Activated CD8-positive, alpha-beta memory T cell treated with anti-CD3 and anti-CD28 coated beads, Interleukin-2, amount 50 U/mL, for 4 hours (primary cell): ENCODE measurements around the gene RBM23.
"Not testable (repeated sequence)": the region's sequence is repeated elsewhere in the genome, so short reads cannot be mapped to it uniquely, and the experiment has no call there.

Source experiments
- DNase-seq: peaks from one replicate; pipeline ENCODE4 v3.0.0-alpha.2; 2020

Gene RBM23

GRCh38 chr14:22918804-22919600 is at the start of gene RBM23:
TSS of gene RBM23 (minus strand) at chr14:22919149.
- DNase-seq, result peak; percentile 99

- DNase-seq, result no peak
Observed at GRCh38 chr14:22966783-22967269, 47.9 kb upstream of the RBM23 start.

DNA sequence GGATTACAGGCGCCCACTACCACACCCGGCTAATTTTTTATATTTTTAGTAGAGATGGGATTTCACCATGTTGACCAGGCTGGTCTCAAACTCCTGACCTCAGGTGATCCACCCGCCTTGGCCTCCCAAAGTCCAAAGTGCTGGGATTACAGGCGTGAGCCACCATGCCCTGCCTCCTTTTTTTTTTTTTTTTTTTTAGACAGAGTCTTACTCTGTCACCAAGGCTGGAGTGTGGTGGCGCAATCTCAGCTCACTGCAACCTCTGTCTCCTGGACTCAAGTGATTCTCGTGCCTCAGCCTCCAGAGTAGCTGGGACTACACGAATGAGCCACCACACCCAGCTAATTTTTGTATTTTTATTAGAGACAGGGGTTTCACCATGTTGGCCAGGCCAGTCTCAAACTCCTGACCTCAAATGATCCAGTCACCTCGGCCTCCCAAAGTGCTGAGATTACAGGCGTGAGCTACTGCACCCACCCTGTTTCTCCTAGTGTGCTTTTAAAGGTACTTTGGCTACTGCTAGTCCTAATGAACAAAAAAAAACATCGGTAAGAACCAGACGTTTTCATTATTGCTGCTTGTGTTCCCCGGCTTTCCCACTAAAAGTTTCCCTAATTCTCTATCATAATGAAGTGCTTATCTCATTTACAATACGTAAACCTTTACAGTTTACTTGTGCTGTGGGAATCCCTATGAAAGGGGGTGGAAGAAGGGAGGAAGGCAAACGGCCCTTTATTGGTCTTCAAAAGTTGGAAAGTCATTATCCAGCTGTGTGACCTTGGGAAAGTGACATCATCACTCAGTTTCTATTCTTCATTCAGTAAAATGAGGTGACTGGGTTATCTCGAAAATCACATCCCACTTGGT is 47.2 kb upstream of the RBM23 start:
- DNase-seq, result not testable (repeated sequence)

DNA sequence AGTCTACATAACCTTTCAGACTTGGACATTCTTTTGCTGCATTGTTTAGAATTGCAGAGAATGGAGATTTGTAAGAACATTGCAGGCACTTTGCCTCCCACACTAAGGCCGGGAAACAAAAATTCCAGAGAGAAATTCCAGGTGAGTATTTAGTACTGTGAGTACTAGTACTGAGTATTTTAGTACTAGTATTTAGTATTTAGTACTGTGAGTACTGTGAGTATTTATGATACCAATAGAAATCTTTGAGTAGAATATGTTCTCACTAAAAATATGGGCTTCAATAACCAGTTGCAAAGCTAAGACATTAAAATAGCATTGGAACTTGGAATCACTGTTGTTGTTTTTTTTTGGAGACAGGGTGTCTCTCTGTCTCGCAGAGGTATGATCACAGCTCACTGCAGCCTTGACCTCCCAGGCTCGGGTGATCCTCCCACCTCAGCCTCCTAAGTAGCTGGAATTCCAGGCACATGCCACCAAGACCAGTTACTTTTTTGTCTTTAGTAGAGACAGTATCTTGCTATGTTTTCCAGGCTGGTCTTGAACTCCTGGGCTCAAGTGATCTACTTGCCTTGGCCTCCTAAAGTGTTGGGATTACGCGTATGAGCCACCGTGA is 43.2 kb upstream of the RBM23 start:
- DNase-seq, result no peak

GRCh38 chr14:22955702-22956569 is 37.0 kb upstream of the RBM23 start:
- DNase-seq, result no peak

- no peak for DNase-seq
Observed at GRCh38 chr14:22952418-22952817, 33.5 kb upstream of the RBM23 start.

GRCh38 chr14:22951795-22952194 is 32.8 kb upstream of the RBM23 start:
- DNase-seq, result not testable (repeated sequence)

- DNase-seq, result no peak
Observed at GRCh38 chr14:22945642-22946041, 26.7 kb upstream of the RBM23 start.

- DNase-seq, result no peak
Observed at GRCh38 chr14:22939684-22940083, 20.7 kb upstream of the RBM23 start.

DNA sequence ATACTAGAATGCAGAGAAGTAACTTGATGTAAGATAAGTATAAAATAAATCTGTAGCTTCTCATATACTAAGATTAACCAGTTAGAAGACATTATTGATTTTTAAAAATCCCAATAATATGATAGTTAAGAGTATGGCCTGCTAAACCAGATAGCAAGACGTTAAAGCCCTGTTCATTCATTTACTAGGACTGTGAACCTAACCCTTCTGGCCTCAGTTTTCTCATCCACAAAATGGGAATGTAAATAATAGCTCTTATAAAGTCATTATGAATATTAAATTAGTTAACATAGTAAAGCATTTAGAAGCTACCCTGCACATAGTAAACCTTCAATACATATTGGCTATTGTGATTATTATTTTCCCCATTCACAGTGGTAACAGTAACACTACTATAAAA is 16.2 kb upstream of the RBM23 start:
- DNase-seq, result no peak

- no peak for DNase-seq
Observed at GRCh38 chr14:22932146-22932545, 13.2 kb upstream of the RBM23 start.

DNA sequence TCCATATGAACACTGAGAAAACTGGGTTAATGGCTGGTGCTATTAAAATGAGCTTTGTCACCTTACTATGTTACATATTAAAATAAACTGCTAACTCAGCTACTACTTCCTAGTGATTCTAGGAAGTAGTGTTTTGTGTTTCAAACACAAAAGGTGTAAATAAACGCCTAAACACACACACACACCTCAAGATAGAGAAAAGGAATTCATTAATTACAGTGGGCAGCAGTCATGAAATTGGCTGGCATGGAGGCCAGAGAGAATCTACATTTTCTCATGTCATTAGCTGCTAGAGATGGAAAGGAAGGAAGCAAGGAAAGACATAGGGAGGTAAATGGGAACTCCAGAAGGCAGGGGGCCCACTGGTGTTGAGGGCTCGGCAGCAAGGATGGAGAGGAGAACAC is 11.0 kb upstream of the RBM23 start:
- DNase-seq, result no peak

- DNase-seq, result peak; percentile 97
Observed at GRCh38 chr14:22929104-22929960, 10.4 kb upstream of the RBM23 start, which contains the start of gene PRMT5. TSS of gene PRMT5 (minus strand) at chr14:22929376. CDS start at chr14:22929361, 15 bp downstream.

DNA sequence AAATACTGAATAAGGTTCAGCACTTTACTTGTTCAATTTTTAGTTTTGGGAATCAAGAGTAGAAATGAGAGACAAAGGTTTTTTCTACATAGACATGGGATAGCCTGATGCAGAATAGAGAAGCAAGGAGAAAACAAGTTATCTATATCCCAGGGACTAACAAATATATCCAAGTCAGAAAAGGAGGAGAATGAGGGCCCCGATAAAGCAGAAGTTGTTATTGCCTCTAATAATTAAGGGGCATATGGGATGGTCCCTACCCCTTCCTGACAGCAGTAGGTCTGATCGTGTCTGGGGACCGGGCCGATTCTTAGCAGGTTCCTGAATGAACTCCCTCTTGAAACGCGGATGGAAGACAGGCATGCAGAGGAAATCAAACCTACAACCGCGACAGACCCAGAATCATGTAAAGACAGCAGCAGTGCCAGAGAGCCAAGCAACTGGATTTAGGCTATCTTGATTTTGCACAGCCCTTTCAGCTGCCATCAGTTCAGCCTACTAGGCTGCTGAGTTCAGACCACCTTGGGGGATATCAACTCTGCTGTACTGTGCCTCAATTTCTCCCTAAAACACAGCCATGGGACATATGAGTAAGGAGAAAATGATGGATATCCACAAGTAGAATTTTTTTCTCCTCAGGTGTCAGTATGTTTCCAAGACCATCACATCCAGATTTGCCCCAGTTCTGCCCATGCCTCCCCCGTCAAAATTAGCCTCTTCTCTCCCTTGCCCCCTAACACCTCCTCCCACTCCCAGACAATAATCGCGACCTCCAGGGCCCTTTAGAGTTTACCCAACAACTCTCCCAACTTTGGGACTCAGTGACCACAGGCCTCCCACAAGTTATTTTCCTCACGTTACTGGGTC is 9.5 kb upstream of the RBM23 start:
- DNase-seq, result no peak

- DNase-seq, result no peak
Observed at GRCh38 chr14:22926316-22926715, 7.4 kb upstream of the RBM23 start.

DNA sequence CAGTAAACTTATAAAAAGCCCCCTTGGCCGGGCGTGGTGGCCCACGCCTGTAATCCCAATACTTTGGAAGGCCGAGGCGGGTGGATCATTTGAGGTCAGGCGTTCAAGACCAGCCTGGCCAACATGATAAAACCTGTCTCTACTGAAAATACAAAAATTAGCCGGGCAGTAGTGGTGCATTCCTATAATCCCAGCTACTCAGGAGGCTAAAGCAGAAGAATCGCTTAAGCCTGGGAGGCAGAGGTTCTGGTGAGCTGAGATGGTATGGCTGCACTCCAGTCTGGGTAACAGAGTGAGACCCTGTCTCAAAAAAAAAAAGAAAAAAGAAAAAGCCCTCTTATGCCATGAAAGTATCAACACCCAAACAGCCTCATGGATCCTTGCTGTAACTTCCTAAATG is 6.6 kb upstream of the RBM23 start:
- DNase-seq, result no peak

- no peak for DNase-seq
Observed at GRCh38 chr14:22923746-22924145, 4.8 kb upstream of the RBM23 start.

DNA sequence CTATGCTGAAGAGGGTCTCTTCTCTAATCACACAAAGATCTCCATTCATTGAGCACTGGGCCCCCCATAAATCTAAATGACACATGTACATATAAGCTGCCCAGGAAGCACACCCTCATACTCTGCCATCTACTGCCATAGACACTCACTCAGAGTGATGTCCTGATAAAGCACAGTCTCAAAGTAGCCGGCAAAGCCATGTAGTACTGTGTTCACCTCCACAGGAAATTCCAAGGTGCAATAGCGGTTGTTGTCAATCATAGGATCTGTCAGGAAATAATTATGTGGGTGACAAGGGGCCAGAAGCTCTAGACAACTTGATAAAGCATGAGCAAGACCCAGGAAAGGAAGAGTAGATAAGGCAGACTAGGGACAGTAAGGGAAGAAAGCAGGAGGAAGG is 3.3 kb upstream of the RBM23 start:
- DNase-seq, result no peak

DNA sequence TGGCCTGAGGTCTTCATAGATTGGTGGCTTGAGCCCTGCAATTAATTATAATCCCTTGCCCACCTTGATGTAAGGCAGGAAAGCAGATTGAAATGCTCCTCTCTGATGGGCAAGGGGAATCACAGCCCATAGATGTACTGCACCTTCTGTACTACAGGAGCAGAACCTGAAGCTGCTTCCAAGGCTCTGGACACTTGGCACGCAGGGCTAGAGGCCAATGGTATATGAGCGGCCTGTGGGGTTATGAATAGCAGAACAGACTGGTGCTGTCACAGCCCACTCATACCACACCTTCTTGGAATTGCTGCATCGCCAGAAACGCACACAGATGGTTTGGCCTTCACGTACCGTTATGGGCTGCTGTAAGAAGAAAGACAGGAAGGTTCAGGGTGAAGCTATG is 1.7 kb upstream of the RBM23 start:
- no peak for DNase-seq

GRCh38 chr14:22919601-22919921 is 612 bp upstream of the RBM23 start:
- no peak for DNase-seq
